K562 (cell line): ENCODE measurements around the gene CCR6. TPM values are rescaled to one million over a fixed set of nuclear protein-coding genes. Genes with fewer than 3 reads are reported as not detected.

Experiments used
- ATAC-seq: fragments of 200-7000 bp; cut with Tn5 transposase; 3 replicates; pipeline ENCODE4 v1.9.1; 2020; ENCODE audit warnings: moderate library complexity
- BruUV-seq: library from RNA; stranded (reverse); fragments of 400-500 nt; replicated peaks from 2 replicates; lab custom pipeline; 2021; lab: Mats Ljungman, UMichigan
- CTCF ChIA-PET: fragments of 300-600 bp; formaldehyde crosslinking; extraction: SDS; loops from one replicate; lab custom pipeline; 2021; ENCODE audit warnings: low intra/inter-chr PET ratio; lab: Yijun Ruan, JAX
- POLR2A ChIA-PET: fragments of 300-600, 350-650 bp; sonication (Branson Sonifier 250); formaldehyde crosslinking; extraction: SDS; loops from one replicate; lab custom pipeline; 2021; ENCODE audit warnings: antibody characterized with exemption, inconsistent platforms; lab: Yijun Ruan, JAX
- DNase-seq, 4 experiments: peaks; one replicate each; pipeline versions ENCODE4 v3.0.0 to v3.0.0-alpha.2; 2011 to 2018; ENCODE audit warnings: low spot score in 3 of 4, mixed read lengths in 3 of 4; ENCODE audit errors: extremely low read depth in 1 of 4
- FAIRE-seq: peaks from 2 replicates; lab custom pipeline; 2011; peaks lifted over from hg19 to GRCh38; lab: Jason Lieb, UNC
- H2AFZ ChIP-seq: 2 replicates; pipeline ENCODE4 v1.6.0; 2011; ENCODE audit warnings: low read depth, low read length, control low read depth, inconsistent platforms
- H3K27ac ChIP-seq: fragments of 200-600 bp; 3 replicates; pipeline ENCODE4 v1.8.0; 2011; ENCODE audit warnings: low read depth, mild to moderate bottlenecking, control low read depth, inconsistent platforms, low read length, moderate library complexity, mixed read lengths; ENCODE audit errors: extremely low read depth
- H3K27me3 ChIP-seq, 2 experiments: fragments of 300-600 bp in 1 of 2; 2 replicates in 1 of 2; 3 replicates in 1 of 2; pipeline versions ENCODE4 v1.6.0 to v1.8.0; 2011; ENCODE audit warnings: inconsistent platforms in 2 of 2, low read length in 2 of 2, mild to moderate bottlenecking in 1 of 2, mixed read lengths in 1 of 2, moderate library complexity in 1 of 2; ENCODE audit not compliant: control insufficient read depth in 2 of 2, insufficient read depth in 2 of 2
- H3K36me3 ChIP-seq: fragments of 300-600 bp; 3 replicates; pipeline ENCODE4 v1.8.0; 2011; ENCODE audit warnings: mild to moderate bottlenecking, low read length, inconsistent platforms; ENCODE audit not compliant: control insufficient read depth, insufficient read depth
- H3K4me1 ChIP-seq, 2 experiments: fragments of 200-600 bp in 1 of 2; replicated peaks in 1 of 2; 2 replicates in 1 of 2; 3 replicates in 1 of 2; pipeline versions ENCODE4 v1.5.1 to v1.8.0; 2011; ENCODE audit warnings: inconsistent platforms in 2 of 2, low read length in 2 of 2, mild to moderate bottlenecking in 1 of 2, mixed read lengths in 1 of 2, moderate library complexity in 1 of 2; ENCODE audit not compliant: control insufficient read depth in 2 of 2, insufficient read depth in 2 of 2
- H3K4me2 ChIP-seq: 2 replicates; pipeline ENCODE4 v1.6.1; 2011; ENCODE audit warnings: low read length, control low read depth, inconsistent platforms, mixed read lengths; ENCODE audit not compliant: insufficient read depth
- H3K4me3 ChIP-seq: fragments of 200-600 bp; sonication (generic), shearing (Covaris generic); 2 replicates; pipeline ENCODE4 v1.5.1; 2016; ENCODE audit warnings: control low read depth, inconsistent platforms
- H3K79me2 ChIP-seq: fragments of 200-600 bp; 3 replicates; pipeline ENCODE4 v1.8.0; 2011; ENCODE audit warnings: low read length, inconsistent platforms; ENCODE audit not compliant: control insufficient read depth, insufficient read depth
- H3K9ac ChIP-seq, 2 experiments: 2 replicates each; pipeline versions ENCODE4 v1.6.0 to v1.6.1; 2011; ENCODE audit warnings: low read depth in 2 of 2, low read length in 2 of 2, control low read depth in 1 of 2, inconsistent platforms in 1 of 2, mild to moderate bottlenecking in 1 of 2, mixed read lengths in 1 of 2; ENCODE audit not compliant: insufficient read depth in 1 of 2
- H3K9me1 ChIP-seq: one replicate; pipeline ENCODE4 v1.6.0; 2011; ENCODE audit warnings: inconsistent platforms, mild to moderate bottlenecking, low read length, moderate library complexity; ENCODE audit not compliant: control insufficient read depth, insufficient read depth
- H3K9me3 ChIP-seq: replicated peaks from 2 replicates; pipeline ENCODE4 v1.5.1; 2011; ENCODE audit warnings: low read depth, low read length, inconsistent platforms; ENCODE audit not compliant: control insufficient read depth, insufficient read depth
- H4K20me1 ChIP-seq: replicated peaks from 2 replicates; pipeline ENCODE4 v1.6.1; 2011; ENCODE audit warnings: low read length, inconsistent platforms, mixed read lengths; ENCODE audit not compliant: control insufficient read depth, insufficient read depth
- CHD1 ChIP-seq: fragments of 200-600 bp; sonication (generic); IDR thresholded peaks from one replicate; pipeline ENCODE4 v1.6.1; 2012; ENCODE audit warnings: mild to moderate bottlenecking, moderate library complexity, low read length, inconsistent platforms
- CXXC5 ChIP-seq: fragments of 250-450 bp; sonication (Bioruptor Pico); IDR thresholded peaks from 2 replicates; pipeline ENCODE4 v1.8.0; 2022; ENCODE audit warnings: inconsistent platforms, mild to moderate bottlenecking, moderate library complexity
- RBM14 ChIP-seq: fragments of 200-400 bp; formaldehyde crosslinking; IDR thresholded peaks from 2 replicates; pipeline ENCODE4 v1.6.1; 2018; ENCODE audit warnings: low read depth, mild to moderate bottlenecking, low read length, moderate library complexity, borderline replicate concordance; ENCODE audit not compliant: insufficient read depth
- SAFB2 ChIP-seq: fragments of 200-400 bp; formaldehyde crosslinking; IDR thresholded peaks from 2 replicates; pipeline ENCODE4 v1.6.1; 2018; ENCODE audit warnings: borderline replicate concordance, low read length, low read depth, moderate library complexity; ENCODE audit not compliant: severe bottlenecking
- USF2 ChIP-seq: sonication (generic); formaldehyde crosslinking; IDR thresholded peaks from 2 replicates; pipeline ENCODE4 v1.5.0; 2020; ENCODE audit warnings: missing genetic modification reagents
- ZNF175 ChIP-seq: fragments of 200-800 bp; sonication (Bioruptor generic); IDR thresholded peaks from 2 replicates; pipeline ENCODE4 v1.6.1; 2016; ENCODE audit warnings: low read depth, mild to moderate bottlenecking, missing genetic modification characterization, missing compliant biosample characterization
- WGBS: fragments of 100-300 bp; shearing (Covaris generic); methylation state at CpG from one replicate; pipeline ENCODE4 v1.1.6; 2016; ENCODE audit warnings: low coverage, mixed read lengths; ENCODE audit not compliant: insufficient coverage; ENCODE audit errors: missing lambda C conversion rate; 5-methylcytosine and 5-hydroxymethylcytosine counted together
- in situ Hi-C: fragments of 300-500 bp; cut with MboI; formaldehyde crosslinking; loops from 4 replicates; pipeline ENCODE4 v1.15.0; 2018; ENCODE audit warnings: inconsistent platforms, mixed read lengths
- intact Hi-C: fragments of 100-400 bp; cut with micrococcal nuclease; formaldehyde crosslinking; loops from 2 replicates; pipeline ENCODE4 v1.14.2; 2022
- polyA plus RNA-seq, 8 experiments: library from polyadenylated mRNA; depleted of rRNA in 4 of 8; stranded (reverse) in 5 of 8; unstranded in 3 of 8; fragments of >200 nt; fragmentation: Nextera tagmentation in 2 of 8; fragmentation: Illumina TruSeq in 1 of 8; extraction: Ambion mirVana in 2 of 8; extraction: Trizol in 1 of 8; gene quantifications; 2 replicates each; pipeline versions ENCODE4 v1.2.1 to v1.2.3, GENCODE V29; 2011 to 2014; ENCODE audit warnings: inconsistent platforms in 1 of 8, missing spikeins in 1 of 8
- total RNA-seq, 7 experiments: library from RNA; depleted of rRNA in 6 of 7; stranded (reverse); fragments of >200 nt in 6 of 7; fragmentation: Illumina TruSeq in 2 of 7; extraction: Trizol in 2 of 7; gene quantifications; 2 replicates each; pipeline versions ENCODE4 v1.2.1 to v1.2.3, GENCODE V29; 2011 to 2021; ENCODE audit warnings: low replicate concordance in 1 of 7

Gene CCR6
- total and polyA plus RNA-seq, 9 of the 15 experiments (the other 6 are each of a cell fraction or from before 2014, with no cell fraction given) = not detected

- no peak overlapping the region for H3K4me2 ChIP-seq
- no peak for ATAC-seq
- no peak overlapping the region for H3K4me3 ChIP-seq
- no peaks in the 10 kb centered on the region for H3K79me2 ChIP-seq
- FAIRE-seq = no peak
- no peak overlapping the region for H3K9ac ChIP-seq
- 0 out of 2 replicates have a peak, but pooled peaks cover 2% of the 10 kb centered on the region for H4K20me1 ChIP-seq
- H3K36me3 ChIP-seq = no peaks in the 10 kb centered on the region
- TF ChIP-seq RBM14 (no peak), CXXC5 (CRISPR knock-in tag) (no peak), SAFB2 (no peak), USF2 (CRISPR knock-in tag) (peak; percentile 11; the same call in 1 of the 2 replicates), CHD1 (no peak), ZNF175 (CRISPR knock-in tag) (no peak)
- TF ChIP-seq, all 486 proteins: peak for 1
- H3K9me3 ChIP-seq = no peaks in the 10 kb centered on the region
- ChIA-PET POLR2A (no interaction called here), CTCF (no interaction called here)
- no peaks in the 10 kb centered on the region for H3K4me1 ChIP-seq
- H3K9me1 ChIP-seq = no peaks in the 10 kb centered on the region
- H3K27me3 ChIP-seq = peaks cover 30 to 49% of the 10 kb centered on the region in 2 experiments
- H2AFZ ChIP-seq = no peak overlapping the region
- H3K27ac ChIP-seq = no peak overlapping the region
- no TSS peak for BruUV-seq
- 1% methylated on average over 32 of the region's 33 CpGs for WGBS
- no peak for DNase-seq
- intact Hi-C loops (no loop called here), in situ Hi-C loops (no loop called here)
Measured at GRCh38 chr6:167130712-167131684, 8.1 kb downstream of the CCR6 start.
